Cerebellar cortex (tissue), 1 donor: ENCODE results near the gene HSD17B13.
"Not testable (repeated sequence)": the region's sequence is repeated elsewhere in the genome, so short reads cannot be mapped to it uniquely, and the experiment has no call there.

Experiments
- DNase-seq: peaks from one replicate; pipeline ENCODE4 v3.0.0-alpha.2; 2015; ENCODE audit warnings: low spot score

HSD17B13 gene, protein sequence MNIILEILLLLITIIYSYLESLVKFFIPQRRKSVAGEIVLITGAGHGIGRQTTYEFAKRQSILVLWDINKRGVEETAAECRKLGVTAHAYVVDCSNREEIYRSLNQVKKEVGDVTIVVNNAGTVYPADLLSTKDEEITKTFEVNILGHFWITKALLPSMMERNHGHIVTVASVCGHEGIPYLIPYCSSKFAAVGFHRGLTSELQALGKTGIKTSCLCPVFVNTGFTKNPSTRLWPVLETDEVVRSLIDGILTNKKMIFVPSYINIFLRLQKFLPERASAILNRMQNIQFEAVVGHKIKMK

DNA sequence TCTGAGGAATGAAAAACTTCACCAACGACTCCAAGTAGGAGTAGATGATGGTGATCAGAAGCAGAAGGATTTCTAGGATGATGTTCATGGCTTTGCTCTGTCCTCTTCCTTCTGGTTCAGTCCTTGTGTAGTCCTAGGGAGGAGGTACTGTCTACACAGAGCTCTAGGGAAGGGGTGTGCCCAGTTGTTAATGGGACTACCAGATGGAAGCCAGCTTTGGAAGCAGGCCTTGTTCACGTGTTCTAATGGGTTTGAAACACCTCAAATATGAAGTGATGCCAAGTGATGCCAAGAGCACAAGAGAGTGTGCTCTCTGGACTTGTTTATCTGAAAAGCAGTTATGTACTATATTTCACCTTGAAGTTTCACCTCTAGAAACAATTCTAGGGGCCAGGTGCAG is at the start of gene HSD17B13:
Gene HSD17B13, minus strand, starts transcription at position 129 of the 400 bp plus-strand sequence. Its CDS starts 41 bp downstream, at position 88.
- DNase-seq, result no peak

DNA sequence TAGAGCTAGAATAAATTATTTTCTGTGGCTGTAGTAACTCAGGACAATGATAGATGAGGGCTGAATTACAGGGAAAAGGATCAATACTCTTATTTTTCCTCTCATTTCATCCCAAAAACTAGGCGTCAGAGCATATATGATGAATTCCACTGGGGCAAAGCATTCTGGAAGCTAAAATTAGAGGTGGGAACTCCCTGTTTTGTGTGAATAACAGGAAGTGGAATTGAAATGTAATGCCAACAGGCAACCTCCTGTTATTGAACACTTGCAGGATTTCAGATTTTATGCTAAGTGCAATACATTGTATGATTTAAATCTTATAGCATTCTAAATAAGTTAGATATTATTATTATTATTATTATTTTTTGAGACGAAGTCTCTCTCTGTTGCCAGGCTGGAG is 47.4 kb upstream of the HSD17B13 start:
- DNase-seq, result no peak

DNA sequence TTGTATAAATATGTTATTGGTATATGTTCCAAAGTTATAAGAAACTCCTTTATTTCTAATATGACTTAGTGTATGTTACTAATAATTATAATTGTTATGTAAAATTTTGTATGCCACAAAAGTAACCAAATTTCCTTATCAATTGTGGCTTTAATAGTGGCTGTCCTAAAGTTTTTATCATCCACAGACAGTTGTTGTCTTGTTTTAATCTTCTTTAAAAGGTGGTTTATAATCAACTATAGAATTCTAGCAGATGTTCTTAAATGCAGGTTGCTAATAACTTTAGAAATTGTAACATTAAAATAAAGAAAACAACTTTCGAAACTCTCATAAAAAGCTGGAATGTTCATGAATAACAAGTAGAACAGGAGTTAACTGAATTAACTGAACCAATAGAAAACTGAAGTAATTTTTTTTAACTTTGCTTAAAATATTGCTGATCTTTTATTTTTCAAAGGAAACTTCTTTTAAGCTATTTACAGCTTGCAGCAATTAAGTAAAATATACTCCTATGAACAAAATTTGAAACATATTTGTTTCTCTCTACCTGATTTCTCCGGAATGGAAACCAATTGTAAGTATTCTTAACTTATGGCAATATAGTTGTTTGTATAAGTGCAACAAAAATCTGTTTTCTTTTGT is 44.0 kb upstream of the HSD17B13 start:
- no peak for DNase-seq

DNA sequence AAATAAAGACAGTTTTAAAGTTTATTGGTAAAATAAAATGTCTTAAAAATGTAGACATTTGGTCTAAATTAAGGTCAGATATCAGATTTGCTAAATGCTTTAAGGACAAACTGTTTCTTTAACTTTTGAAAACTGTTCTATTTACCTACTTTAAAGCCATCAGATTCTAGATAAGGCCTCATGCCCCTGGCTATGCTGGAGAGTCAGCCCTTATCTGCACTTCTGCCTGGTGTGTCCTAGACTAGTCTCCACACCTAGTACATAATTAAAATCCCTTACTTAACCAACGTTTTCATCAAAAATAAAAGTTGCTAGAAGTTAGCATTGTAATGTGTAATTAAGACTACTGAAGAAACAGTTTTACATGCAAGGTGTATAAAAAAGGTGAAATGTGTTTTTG is 42.7 kb upstream of the HSD17B13 start:
- no peak for DNase-seq

DNA sequence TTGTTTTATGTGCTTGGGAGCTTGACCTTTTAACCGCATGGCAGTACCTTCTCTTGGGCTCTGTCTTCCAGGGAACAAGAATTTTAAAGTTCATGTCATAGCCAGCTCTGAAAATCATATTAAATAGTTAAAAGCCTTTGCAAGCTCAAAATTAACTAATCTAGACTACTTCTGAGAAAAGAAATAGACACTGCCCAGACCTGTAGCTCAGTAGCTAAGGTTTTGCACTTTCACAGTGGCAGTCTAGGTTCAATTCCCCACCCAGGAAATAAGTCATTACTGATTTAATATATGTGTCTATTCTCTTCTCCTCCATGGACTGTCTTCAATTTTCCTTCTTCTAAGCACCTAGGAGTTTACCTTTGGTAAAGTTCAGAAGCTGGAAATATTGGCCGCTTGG is 40.9 kb upstream of the HSD17B13 start:
- DNase-seq, result no peak

DNA sequence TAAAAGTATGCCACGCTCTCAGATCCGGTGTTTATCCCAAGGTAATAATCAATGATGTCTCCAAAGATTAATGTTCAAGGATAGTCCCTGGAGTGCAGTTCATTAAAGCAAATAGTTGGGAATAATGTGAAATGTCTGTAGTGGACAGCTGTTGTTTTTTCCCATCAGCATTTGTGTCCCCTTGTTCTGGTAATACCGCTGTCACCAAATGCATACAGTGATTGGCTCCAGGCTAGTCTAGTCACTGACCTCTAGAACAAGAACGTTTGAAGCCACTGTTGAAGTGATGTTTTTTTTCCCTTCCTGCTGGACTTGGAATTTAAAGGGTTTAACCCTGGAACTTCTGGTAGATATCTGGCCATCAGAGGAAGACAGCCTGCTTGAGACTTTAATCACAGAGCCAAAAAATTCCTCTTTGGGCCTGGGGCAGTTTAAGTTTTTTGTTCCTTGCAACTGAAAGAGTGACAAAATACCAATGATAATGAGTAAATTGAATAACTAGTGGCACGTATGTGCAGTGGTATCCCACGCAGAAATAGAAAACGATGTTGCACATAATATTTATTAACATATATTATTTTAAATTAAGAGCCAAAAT is 37.8 kb upstream of the HSD17B13 start:
- no peak for DNase-seq

DNA sequence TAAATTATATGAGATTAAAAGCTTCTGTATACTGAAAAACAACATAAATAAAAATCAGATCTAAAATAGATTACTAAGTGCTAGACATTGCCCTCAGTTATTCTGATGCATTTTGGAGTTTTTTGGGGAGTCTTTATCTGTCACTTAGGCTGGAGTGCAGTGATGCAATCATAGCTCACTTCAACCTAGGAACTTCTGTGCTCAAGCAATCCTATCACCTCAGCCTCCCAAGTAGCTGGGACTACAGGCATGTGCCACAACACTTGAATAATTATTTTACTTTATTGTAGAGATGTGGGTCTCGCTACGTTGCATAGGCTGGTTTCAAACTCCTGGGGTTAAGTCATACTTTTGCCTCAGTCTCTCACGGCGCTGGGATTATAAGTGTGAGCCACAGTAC is 36.6 kb upstream of the HSD17B13 start:
- DNase-seq, result no peak

DNA sequence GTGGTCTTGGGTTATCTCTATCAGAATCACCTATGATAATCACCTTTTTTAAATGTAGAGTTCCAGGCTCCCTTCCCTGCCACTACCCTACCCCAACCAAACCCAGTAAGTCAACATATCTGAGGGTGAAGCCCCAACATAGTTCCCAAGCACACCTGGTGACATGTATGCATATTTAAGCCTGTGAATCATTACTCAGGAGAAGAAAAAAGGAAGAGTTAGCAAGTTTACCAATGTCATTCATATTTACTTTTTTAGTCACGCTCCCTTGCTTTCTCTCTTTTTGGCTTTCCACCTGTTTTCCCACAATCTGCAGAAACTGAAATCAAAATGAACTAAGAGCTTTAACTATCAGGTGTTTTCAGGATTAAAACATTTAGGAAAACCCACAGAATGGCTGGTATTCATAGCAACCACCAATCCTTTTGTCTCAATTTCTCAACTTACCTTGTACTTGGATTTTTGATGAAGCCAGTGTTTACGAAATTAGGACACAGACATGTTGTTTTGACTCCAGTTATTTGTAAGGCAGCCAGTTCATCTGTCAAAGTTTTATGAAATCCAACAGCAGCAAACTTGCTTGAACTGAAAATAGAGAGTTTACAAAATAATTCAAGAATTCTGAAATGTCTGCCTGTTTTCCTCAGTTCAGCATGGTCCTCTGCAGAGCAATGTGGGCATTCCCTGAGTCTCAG is 34.3 kb upstream of the HSD17B13 start:
- DNase-seq, result no peak

DNA sequence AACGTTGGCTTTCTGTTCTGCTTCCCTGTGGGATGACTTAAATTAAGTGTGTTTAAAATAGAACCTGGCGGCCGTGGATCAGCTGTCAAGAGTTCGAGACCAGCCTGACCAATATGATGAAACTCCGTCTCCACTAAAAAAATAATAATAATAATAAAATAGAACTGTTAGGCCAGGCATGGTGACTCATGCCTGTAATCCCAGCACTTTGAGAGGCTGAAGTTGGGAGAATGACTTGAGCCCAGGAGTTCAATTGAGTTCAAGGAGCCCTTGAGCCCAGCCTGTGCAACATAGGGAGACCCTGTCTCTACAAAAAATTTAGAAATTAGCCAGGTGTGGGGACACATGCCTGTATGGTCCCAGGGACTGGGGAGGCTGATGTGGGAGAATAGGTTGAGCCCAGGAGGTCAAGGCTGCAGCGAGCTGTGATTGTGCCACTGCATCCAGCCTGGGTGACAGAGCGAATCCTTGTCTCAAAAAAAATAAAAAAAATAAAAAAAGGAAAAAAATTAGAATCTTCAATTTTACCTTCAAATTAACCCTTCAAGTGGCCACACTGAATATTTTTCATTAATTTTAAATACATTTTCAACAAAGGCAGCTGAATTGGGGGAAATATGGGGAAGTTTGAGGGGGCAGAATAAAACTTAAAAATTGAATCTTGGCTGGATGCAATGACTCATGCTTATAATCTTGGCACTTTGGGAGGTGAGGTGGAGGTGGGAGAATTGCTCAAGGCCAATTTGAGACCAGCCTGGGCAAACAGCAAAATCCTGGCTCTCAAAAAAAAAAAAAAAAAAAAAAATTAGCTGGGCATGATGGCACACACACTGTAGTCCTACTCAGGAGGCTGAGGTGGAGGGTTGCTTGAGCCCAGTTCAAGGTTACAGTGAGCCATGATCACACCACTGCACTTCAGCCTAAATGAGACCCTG is 31.8 kb upstream of the HSD17B13 start:
- DNase-seq, result no peak

DNA sequence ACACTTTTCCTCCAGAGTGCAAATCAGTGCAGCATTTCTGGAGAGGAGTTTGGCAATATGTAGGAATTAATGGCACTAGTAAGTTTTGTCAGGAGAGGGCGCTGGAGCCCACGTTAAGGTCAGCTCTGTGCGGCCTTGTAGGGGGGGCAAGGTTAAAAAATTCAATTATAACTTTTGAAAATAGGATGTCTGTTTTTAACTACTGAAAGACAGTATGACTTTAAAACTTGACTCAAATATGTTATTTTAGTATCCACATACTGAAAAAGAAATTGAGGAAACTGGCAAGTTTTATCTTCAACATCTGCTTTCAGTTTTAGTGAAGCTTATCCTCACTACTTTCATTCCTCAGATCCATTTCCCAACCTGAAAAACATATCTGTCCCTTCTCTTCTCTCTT is 30.9 kb upstream of the HSD17B13 start:
- DNase-seq, result peak; percentile 33

DNA sequence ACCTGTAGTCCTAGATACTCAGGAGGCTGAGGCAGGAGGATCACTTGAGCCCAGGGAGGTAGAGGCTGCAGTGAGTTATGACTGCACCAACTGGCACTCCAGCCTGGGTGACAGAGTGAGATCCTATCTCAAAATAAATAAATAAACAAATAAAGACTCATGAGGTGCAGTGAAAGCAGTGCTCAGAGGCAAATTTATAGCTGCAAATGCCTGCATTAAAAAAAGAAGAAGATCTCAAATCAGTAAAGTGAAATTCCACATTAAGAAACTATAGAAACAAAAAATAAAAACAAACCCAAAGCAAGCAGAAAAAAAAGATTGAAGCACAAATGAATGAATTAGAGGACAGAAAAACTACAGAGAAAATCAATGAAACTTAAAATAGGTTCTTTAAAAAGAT is 22.5 kb upstream of the HSD17B13 start:
- no peak for DNase-seq

DNA sequence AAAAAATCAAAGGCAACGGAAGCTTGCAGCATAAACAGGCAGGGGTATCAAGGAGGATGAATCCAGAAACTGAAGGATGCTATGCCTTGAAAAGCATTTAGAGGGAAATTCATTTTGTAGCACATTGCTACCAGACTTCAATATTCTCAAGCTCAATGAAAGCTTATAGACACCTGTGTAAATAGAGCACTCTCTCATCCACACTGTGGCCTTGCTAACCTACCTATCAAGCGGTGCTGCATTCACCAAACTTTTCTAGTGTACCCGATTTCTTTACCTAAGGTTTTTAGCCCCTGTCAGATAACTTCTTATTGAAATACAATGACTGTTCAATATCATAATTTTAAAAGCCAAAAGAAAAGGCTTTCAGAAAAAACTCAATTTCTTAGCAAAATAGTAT is 20.2 kb upstream of the HSD17B13 start:
- no peak for DNase-seq

DNA sequence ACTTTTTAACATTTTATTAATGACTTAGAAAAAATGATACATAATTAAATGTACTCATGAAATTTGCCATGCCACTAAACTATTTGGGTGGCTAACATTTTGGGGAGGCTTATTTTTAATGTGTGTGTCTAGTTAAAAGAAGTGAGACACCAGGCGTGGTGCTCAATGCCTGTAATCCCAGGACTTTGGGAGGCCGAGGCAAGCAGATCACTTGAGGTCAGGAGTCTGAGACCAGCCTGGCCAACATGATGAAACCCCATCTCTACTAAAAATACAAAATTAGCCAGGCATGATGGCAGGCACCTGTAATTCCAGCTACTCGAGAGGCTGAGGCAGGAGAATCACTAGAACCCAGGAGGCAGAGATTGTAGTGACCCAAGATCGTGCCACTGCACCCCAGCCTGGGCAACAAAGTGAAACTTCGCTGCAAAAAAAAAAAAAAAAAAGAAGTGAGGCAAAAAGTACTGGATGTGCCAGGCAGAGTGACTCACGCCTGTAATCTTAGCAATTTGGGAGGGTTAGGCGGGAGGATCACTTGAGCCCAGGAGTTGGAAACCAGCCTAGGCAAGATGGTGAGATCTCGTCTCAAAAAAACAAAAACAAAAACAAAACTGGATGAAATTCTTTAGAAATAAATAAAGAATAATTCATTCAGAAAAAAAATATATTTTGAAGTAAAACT is 19.4 kb upstream of the HSD17B13 start:
- not testable (repeated sequence) for DNase-seq

DNA sequence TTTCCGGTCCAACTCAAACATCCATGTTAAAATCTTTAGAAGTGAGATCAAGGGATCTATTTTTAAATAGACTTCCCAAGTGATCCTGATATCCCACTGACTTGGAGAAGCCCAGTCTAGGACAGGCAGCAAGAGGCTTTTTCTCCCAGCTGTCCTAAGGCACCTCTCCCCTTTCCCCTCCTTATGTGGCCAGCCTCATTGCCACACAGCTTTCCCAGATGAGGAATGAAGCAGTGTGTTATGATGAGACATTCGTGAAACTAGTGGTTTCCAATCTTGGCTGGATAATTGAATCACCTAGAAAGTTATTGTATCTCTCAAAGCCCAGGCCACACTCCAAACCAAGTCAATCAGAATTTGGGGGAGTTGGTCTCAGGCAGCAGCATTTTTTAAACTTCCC is 16.8 kb upstream of the HSD17B13 start:
- no peak for DNase-seq

DNA sequence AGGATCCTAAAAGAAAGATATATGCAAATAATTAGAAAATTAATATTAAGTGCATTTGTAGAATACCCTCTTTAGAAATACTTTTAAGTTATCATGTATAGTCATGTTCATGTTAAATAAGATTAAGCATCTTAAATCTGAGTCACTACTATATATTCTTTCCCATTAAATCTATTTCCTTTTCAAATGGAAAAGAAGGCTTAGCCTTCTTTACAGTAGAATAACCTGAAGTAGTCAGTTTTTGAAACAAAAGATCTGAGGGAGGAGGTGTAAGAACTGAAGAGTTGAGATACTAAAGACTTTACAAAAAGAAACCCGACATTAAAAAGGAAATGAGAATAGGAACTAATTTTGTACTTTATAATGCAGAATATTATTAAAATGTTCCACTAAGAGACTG is 14.7 kb upstream of the HSD17B13 start:
- no peak for DNase-seq

DNA sequence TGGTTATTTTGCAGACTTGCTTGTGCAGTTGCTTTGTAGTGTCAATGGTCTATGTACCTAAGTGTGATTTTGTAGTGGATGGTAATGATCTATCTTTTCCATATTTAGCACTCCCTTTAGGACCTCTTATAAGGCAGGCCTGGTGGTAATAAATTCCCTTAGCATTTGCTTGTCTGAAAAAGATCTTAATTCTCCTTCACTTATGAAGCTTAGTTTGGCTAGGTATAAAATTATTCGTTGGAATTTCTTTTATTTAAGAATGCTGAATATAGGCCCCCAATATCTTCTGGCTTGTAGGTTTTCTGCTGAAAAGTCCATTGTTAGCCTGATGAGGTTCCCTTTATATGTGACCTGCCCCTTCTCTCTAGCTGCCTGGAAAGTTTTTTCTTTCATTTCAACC is 10.6 kb upstream of the HSD17B13 start:
- no peak for DNase-seq

DNA sequence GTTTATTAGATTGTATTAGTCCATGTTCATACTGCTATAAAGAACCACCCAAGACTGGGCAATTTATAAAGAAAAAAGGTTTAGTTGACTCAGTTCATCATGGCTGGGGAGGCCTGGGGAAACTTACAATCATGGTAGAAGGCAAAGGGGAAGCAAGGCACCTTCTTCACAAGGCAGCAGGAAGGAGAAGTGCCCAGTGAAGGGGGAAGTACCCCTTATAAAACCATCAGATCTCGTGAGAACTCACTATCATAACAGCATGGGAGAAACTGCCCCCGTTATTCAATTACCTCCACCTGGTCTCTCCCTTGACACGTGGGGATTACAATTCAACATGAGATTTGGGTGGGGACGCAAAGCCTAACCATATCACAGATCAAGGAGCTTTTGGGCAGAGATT is 8.1 kb upstream of the HSD17B13 start:
- no peak for DNase-seq

DNA sequence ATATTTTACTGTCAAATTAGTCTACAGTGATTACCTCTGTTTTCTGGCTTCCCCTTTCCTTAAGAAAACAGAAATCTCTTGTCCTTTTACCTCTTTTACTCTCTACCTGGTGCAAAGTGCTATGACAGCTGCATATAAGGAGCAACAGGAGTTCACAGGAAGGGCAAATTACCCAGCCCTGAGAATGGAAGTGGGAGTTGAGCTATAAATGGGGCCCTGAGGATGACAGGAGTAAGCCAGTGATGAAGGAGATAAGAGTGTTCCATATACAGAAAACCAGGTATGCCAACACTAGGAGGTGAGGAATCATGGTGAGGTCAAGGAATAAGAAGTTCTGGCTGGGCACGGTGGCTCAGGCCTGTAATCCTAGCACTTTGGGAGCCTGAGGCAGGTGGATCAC is 4.5 kb upstream of the HSD17B13 start:
- DNase-seq, result no peak

DNA sequence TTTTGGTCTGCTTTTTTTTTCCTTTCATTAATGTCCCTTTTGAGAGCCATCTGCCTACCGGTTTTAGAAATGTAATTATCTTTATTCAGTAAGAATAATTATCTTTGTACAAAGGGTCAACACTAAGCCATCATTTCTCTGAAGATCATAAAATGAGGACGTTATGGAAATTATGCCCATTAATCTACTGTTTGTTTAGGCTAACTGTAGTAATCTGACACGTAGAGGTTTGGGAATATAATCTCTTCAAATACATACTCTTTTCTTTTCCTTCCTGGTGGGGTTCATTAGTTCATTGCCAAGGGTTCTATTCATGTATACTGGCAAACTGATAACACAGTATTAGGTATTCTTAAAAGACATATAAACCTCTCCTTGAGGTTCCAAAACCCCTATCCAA is 3.8 kb upstream of the HSD17B13 start:
- no peak for DNase-seq

DNA sequence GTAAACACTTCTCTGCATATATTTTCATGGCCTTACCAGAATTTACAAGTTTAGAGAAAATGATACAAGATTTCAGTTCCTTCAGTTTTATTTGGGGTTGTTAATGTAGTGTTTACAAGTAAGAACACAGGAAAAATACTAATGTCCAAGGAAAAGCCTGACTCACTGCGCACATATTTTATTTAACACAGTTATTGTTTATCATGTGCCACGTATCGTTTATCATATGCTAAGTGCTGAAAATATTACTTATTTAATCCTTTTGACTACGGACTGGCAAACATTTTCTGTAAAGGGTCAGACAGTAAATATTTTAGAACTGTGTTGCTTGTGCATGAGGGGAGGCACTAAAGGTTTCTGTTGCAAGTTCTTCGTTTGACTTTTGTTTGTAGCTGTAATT is 794 bp downstream of the HSD17B13 start:
- DNase-seq, result no peak

DNA sequence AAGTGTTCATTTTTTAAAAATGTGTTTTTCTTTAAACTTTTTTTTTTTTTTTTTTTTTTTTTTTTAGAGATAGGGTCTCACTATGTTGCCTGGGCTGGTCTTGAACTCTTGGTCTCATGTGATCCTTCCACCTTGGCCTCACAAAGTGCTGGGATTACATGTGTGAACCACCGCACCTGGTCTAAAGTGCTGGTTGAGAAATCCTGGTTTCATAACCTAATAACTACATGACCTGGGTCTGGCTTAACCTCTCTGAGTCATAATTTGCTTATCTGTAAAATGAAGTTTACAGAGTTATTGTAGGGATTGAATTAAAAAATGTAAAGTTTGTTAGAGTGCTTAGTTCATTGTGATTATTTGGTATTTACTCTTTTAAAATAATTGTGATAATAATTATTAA is 5.2 kb downstream of the HSD17B13 start:
- DNase-seq, result no peak
